Hepatocyte (in vitro differentiated cells): ENCODE data around the gene KDM2A. TPM values are rescaled to one million over a fixed set of nuclear protein-coding genes. Genes with fewer than 3 reads are reported as not detected.
"Not testable (repeated sequence)": the region's sequence is repeated elsewhere in the genome, so short reads cannot be mapped to it uniquely, and the experiment has no call there.

Experiments
- DNase-seq: peaks from one replicate; pipeline ENCODE4 v3.0.0-alpha.2; 2016; ENCODE audit warnings: low spot score
- H2AFZ ChIP-seq: fragments of 200-600 bp; sonication (generic); 2 replicates; pipeline ENCODE4 v1.6.0; 2016; ENCODE audit warnings: antibody characterized with exemption, mild to moderate bottlenecking
- H3K27ac ChIP-seq: fragments of 200-600 bp; sonication (generic); 2 replicates; pipeline ENCODE4 v1.5.1; 2016; ENCODE audit warnings: mild to moderate bottlenecking
- H3K27me3 ChIP-seq: fragments of 200-600 bp; sonication (generic); 2 replicates; pipeline ENCODE4 v1.6.1; 2016
- H3K36me3 ChIP-seq: fragments of 200-600 bp; sonication (generic); replicated peaks from 2 replicates; pipeline ENCODE4 v1.5.1; 2016; ENCODE audit warnings: low read depth; ENCODE audit not compliant: insufficient read depth
- H3K4me1 ChIP-seq: fragments of 200-600 bp; sonication (generic); 2 replicates; pipeline ENCODE4 v1.5.1; 2016; ENCODE audit warnings: mild to moderate bottlenecking, moderate library complexity; ENCODE audit not compliant: insufficient read depth
- H3K4me2 ChIP-seq: fragments of 200-600 bp; sonication (generic); 2 replicates; pipeline ENCODE4 v1.6.0; 2016
- H3K4me3 ChIP-seq: fragments of 200-600 bp; sonication (generic); 2 replicates; pipeline ENCODE4 v1.5.1; 2016; ENCODE audit warnings: mild to moderate bottlenecking
- H3K79me2 ChIP-seq: fragments of 200-600 bp; sonication (generic); 2 replicates; pipeline ENCODE4 v1.6.0; 2017; ENCODE audit warnings: mild to moderate bottlenecking
- H3K9me2 ChIP-seq: fragments of 200-600 bp; sonication (generic); replicated peaks from 2 replicates; pipeline ENCODE4 v1.6.0; 2017; ENCODE audit warnings: mild to moderate bottlenecking; ENCODE audit not compliant: insufficient read depth
- H3K9me3 ChIP-seq: fragments of 200-600 bp; sonication (generic); 2 replicates; pipeline ENCODE4 v1.5.1; 2016; ENCODE audit warnings: low read depth, mild to moderate bottlenecking
- H4K20me1 ChIP-seq: fragments of 200-600 bp; sonication (generic); 2 replicates; pipeline ENCODE4 v1.6.0; 2016; ENCODE audit warnings: mild to moderate bottlenecking; ENCODE audit not compliant: insufficient read depth, poor library complexity, severe bottlenecking
- EZH2 ChIP-seq: fragments of 200-600 bp; sonication (generic); IDR thresholded peaks from 2 replicates; pipeline ENCODE4 v1.6.1; 2016; ENCODE audit warnings: antibody characterized with exemption, mild to moderate bottlenecking, borderline replicate concordance
- EZH2phosphoT487 ChIP-seq: fragments of 200-600 bp; sonication (generic); IDR thresholded peaks from one replicate; pipeline ENCODE4 v1.6.1; 2018; ENCODE audit warnings: antibody characterized with exemption, mild to moderate bottlenecking, low read depth, moderate library complexity; ENCODE audit not compliant: unreplicated experiment, severe bottlenecking
- WGBS: methylation state at CpG from one replicate; pipeline ENCODE4 v1.1.6; 2016; ENCODE audit warnings: low lambda C conversion rate; ENCODE audit errors: missing lambda C conversion rate; 5-methylcytosine and 5-hydroxymethylcytosine counted together
- polyA plus RNA-seq: library from polyadenylated mRNA; unstranded; fragments of >200 nt; fragmentation: Nextera tagmentation; extraction: Ambion mirVana; gene quantifications from 2 replicates; pipeline ENCODE4 v1.2.1, GENCODE V29; 2016
- total RNA-seq: library from RNA; depleted of rRNA; stranded (reverse); fragments of >200 nt; gene quantifications from 2 replicates; pipeline ENCODE4 v1.2.3, GENCODE V29; 2014
- TF ChIP-seq, protein P1 (sequence below): fragments of 200-600 bp; sonication (generic); IDR thresholded peaks from 2 replicates; pipeline ENCODE4 v1.5.1; 2016; ENCODE audit warnings: antibody characterized with exemption, mild to moderate bottlenecking; ENCODE audit not compliant: poor library complexity

The KDM2A gene
- total and polyA plus RNA-seq, 2 experiments from 2014 or later: 18.7 to 51.2 TPM

DNA sequence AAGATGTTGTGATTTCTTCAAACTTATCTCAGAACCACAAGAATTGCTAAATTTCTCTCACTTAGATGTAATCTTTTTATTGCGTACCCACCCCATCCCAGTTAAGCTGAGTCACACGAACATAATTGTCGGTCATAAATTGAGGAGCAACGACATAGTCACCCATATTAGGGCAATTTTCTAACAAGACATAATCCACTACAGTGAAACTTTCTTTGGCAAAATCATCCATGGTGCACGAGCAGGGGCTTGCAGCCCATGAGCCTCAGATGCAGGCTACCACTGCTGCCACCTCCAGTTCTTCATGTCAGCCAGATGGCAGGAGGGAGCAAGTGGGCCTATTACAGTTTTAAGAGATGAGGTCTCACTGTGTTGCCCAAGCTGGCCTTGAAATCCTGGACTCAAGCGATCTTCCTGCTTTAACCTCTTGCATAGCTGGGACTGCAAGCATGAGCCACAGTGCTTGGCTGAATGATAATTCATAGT, 77.0 kb downstream of the KDM2A start:
- no peak overlapping the region for H2AFZ ChIP-seq
- H3K9me2 ChIP-seq: no peaks in the 10 kb centered on the region
- no peak overlapping the region for H3K4me3 ChIP-seq
- H3K27ac ChIP-seq: peak overlapping the region; percentile 66
- H3K4me1 ChIP-seq: no peaks in the 10 kb centered on the region
- H3K27me3 ChIP-seq: no peaks in the 10 kb centered on the region
- 64% methylated on average over 6 of the region's 6 CpGs for WGBS
- no peak overlapping the region for H3K4me2 ChIP-seq
- H3K9me3 ChIP-seq: no peaks in the 10 kb centered on the region
- peaks cover 7% of the 10 kb centered on the region for H3K79me2 ChIP-seq
- DNase-seq: peak; percentile 30
- no peaks in the 10 kb centered on the region for H3K36me3 ChIP-seq
- no peaks in the 10 kb centered on the region for H4K20me1 ChIP-seq
- TF ChIP-seq EZH2 (no peak), EZH2phosphoT487 (no peak)
- TF ChIP-seq, protein P1, sequence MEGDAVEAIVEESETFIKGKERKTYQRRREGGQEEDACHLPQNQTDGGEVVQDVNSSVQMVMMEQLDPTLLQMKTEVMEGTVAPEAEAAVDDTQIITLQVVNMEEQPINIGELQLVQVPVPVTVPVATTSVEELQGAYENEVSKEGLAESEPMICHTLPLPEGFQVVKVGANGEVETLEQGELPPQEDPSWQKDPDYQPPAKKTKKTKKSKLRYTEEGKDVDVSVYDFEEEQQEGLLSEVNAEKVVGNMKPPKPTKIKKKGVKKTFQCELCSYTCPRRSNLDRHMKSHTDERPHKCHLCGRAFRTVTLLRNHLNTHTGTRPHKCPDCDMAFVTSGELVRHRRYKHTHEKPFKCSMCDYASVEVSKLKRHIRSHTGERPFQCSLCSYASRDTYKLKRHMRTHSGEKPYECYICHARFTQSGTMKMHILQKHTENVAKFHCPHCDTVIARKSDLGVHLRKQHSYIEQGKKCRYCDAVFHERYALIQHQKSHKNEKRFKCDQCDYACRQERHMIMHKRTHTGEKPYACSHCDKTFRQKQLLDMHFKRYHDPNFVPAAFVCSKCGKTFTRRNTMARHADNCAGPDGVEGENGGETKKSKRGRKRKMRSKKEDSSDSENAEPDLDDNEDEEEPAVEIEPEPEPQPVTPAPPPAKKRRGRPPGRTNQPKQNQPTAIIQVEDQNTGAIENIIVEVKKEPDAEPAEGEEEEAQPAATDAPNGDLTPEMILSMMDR: no peak

DNA sequence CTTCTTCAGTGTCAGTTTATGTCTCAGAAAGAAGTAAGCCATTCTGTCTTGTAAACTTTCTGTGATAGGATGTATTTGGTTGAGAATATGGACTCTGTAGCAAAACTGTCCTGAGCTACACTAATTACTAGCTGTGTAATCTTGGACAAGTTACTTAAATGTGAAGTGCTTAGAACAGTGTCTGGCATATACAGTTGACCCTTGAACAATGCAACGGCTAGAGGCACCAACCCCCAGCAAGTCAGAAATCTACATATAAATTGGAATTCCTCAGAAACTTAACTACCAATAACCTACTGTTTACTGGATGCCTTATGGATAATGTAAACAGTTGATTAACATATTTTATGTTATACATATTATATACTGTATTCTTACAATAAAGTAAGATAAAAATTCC, 78.5 kb downstream of the KDM2A start:
- Histone ChIP-seq H3K27me3 (no peaks in the 10 kb centered on the region), H4K20me1 (no peaks in the 10 kb centered on the region), H3K9me3 (no peaks in the 10 kb centered on the region), H3K4me2 (no peak overlapping the region), H3K9me2 (no peaks in the 10 kb centered on the region), H3K4me1 (no peaks in the 10 kb centered on the region), H3K79me2 (peaks cover 7% of the 10 kb centered on the region), H2AFZ (no peak overlapping the region), H3K27ac (peak overlapping the region; percentile 66), H3K4me3 (no peak overlapping the region), H3K36me3 (no peaks in the 10 kb centered on the region)
- DNase-seq: no peak
- no peak for TF ChIP-seq EZH2
- no peak for TF ChIP-seq EZH2phosphoT487
- TF ChIP-seq, protein P1: no peak
- 54% methylated on average over 1 of the region's 1 CpG for WGBS

DNA sequence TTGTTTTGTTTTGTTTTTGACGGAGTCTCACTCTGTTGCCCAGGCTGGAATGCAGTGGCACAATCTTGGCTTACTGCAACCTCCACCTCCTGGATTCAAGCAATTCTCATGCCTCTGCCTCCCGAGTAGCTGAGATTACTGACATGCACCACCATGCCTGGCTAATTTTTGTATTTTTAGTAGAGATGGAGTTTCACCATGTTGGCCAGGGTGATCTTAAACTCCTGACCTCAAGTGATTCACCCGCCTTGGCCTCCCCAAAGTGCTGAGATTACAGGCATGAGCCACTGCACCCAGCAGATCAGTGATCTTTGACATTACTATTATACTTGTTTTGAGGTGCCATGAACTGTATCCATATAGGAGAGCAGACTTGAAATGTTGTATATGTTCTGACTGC, 79.7 kb downstream of the KDM2A start:
- not testable (repeated sequence) for H3K4me3 ChIP-seq, H3K36me3 ChIP-seq, H3K4me1 ChIP-seq, H3K27me3 ChIP-seq, H3K9me3 ChIP-seq, DNase-seq, H2AFZ ChIP-seq, H3K79me2 ChIP-seq, H3K9me2 ChIP-seq, H3K27ac ChIP-seq, H3K4me2 ChIP-seq, H4K20me1 ChIP-seq
- 93% methylated on average over 3 of the region's 3 CpGs for whole genome bisulfite sequencing

DNA sequence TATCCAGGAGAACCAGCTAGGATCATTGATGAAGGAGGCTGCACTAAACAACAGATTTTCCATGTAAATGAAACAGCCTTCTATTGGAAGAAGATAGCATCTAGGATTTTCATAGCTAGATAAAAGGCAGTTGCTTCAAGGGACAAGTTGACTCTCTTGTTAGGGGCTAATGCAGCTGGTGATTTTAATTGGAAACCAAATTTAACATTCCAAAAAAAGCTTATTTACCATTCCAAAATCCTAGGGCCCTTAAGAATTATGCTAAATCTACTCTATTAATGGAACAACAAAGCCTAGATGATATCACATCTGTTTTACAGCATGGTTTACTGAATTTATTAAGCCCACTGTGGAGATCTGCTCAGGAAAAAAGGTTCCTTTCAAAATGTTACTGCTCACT, 80.7 kb downstream of the KDM2A start:
- DNase-seq: no peak
- no peaks in the 10 kb centered on the region for H3K9me3 ChIP-seq
- H3K36me3 ChIP-seq: no peaks in the 10 kb centered on the region
- H4K20me1 ChIP-seq: no peaks in the 10 kb centered on the region
- H3K4me3 ChIP-seq: no peak overlapping the region
- H3K27me3 ChIP-seq: no peaks in the 10 kb centered on the region
- TF ChIP-seq EZH2 (no peak), EZH2phosphoT487 (no peak)
- TF ChIP-seq, protein P1: no peak
- no peak overlapping the region for H3K4me2 ChIP-seq
- H3K9me2 ChIP-seq: no peaks in the 10 kb centered on the region
- no peaks in the 10 kb centered on the region for H3K79me2 ChIP-seq
- no peak overlapping the region for H2AFZ ChIP-seq
- no peak overlapping the region for H3K27ac ChIP-seq
- no peaks in the 10 kb centered on the region for H3K4me1 ChIP-seq
